Stimulated activated CD4-positive, alpha-beta T cell treated with anti-CD3 and anti-CD28 coated beads, Interleukin-4, amount 100 ng/mL, for 24 hours (primary cell): ENCODE data around the gene ARSK.

Experiments used
- DNase-seq: peaks from one replicate; pipeline ENCODE4 v3.0.0-alpha.2; 2020

The ARSK gene, protein sequence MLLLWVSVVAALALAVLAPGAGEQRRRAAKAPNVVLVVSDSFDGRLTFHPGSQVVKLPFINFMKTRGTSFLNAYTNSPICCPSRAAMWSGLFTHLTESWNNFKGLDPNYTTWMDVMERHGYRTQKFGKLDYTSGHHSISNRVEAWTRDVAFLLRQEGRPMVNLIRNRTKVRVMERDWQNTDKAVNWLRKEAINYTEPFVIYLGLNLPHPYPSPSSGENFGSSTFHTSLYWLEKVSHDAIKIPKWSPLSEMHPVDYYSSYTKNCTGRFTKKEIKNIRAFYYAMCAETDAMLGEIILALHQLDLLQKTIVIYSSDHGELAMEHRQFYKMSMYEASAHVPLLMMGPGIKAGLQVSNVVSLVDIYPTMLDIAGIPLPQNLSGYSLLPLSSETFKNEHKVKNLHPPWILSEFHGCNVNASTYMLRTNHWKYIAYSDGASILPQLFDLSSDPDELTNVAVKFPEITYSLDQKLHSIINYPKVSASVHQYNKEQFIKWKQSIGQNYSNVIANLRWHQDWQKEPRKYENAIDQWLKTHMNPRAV

DNA sequence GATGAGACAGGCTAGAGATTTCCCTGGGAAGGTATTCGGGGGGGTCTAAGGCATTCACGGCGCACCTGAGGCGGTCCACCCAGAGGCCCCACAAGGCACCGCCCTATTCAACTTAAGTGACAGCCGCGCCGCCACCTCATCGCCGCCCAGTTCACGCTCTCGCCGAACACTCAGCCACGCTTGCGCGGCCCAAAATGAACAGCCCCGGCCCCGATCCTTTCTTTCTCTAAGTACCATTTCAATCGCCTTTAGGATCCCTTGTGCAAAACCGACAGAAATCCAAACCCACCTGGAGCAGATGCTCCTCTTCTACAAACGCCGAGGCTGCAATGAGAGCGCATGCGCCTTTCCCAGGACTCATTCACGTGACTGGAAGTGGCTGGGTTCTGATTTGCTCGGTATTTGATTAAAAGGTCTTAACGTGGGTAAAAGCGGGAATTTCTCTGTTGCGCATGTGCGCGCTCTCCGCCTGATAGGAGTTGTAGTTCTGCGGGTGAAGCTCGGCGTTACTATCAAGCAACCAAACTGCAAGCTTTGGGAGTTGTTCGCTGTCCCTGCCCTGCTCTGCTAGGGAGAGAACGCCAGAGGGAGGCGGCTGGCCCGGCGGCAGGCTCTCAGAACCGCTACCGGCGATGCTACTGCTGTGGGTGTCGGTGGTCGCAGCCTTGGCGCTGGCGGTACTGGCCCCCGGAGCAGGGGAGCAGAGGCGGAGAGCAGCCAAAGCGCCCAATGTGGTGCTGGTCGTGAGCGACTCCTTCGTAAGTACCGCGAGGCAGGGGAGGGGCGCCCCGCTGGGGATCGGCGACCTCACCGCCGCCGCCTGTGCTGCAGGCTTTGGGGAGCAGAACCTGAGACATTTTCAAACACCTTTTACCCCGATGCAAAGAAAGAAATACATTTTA, at the start of gene ARSK, which contains the start of gene SKIC3:
TSS of gene ARSK (plus strand) at position 455 of the 902 bp plus-strand sequence. CDS start at position 633, 178 bp downstream.
TSS of gene SKIC3 (minus strand) at position 331 of the 902 bp plus-strand sequence. CDS start 7,827 bp downstream, outside the sequence.
- DNase-seq, result peak; percentile 93

DNA sequence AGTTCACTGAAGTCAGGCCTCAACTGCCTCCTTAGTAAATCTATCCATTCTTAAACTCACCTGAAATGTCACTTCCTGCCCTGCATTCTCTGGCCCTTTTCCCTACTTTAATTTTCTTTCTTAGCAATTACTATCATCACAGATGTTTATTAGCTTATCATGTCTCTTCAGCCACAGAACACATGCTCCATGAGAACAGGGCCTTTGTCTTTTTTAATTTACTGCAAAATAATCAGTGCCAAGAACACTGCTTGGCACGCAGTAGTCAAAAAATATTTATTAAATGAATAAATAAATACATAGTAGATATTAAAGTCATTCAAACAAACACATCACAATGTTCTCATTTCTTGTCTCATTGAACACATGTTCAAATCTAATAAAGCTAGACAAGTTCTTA, 46.4 kb upstream of the ARSK start:
- no peak for DNase-seq

DNA sequence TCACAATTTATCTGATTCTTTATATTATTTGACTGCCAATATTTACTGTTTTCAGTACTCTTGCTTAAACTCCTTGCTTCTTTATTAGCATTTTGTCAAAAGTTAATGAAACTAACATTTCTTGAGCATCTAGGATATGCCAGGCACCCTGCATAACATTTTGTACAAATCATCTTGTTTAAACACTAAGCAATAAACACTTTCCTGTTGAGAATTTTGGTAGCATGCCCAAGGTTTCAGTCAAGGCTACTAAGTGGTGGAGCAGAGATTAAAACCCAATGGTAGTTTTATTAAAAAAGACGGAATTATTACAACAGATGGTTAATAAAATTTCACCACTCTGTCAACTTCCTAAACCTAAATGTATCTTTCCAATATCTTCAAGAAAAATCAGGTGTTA, 43.3 kb upstream of the ARSK start:
- DNase-seq, result no peak

DNA sequence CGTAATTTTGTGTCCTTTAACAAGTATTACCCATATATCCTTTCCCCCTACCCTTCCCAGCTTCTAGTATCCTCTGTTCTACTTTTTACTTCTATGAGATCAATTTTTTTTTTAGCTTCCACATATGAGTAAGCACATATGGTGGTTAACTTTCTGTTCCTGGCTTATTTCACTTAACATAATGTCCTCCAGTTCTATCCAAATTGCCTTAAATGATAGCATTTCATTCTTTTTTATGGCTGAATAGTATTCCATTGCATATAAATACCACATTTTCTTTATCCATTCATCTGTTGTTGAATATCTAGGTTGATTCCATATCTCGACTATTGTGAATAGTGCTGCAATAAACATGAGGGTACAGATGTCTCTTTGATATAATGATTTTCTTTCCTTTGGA, 36.5 kb upstream of the ARSK start:
- DNase-seq, result no peak

DNA sequence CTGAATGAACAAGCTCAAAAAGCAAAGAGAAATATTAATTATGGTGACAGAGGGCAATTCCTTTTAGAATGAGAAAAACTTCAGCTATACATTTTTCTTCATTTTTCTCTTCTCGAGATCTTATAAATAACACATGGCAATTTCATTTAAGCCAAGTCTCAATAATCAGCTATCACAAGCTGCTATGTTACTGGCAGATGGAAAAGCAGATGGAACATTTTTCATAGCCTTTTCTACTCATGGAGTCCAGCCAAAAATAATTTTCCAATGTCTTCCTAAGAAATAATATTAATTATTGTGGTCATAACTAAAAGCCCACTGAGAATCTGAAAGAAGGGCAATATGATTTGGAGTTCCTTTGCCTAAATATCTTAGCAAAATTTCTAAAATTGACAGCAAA, 35.8 kb upstream of the ARSK start:
- no peak for DNase-seq

DNA sequence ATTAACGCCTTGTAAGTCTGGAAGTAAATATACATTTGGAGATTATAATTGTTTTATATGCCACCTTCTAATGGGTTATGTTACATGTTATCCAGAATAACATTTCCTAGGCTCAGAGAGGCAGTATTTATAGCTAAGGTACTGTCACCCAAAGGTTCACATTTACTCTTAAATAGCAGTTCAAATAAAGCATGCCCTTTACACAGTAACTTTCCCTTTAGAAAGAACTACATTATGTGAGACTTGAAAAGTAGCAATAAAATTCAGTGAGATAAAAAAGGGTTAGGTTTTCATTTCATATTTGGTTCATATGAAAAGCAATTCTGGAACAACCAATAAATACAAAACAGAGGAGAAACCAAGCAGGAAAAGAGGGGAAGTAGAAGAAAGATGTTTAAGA, 35.2 kb upstream of the ARSK start:
- DNase-seq, result no peak

DNA sequence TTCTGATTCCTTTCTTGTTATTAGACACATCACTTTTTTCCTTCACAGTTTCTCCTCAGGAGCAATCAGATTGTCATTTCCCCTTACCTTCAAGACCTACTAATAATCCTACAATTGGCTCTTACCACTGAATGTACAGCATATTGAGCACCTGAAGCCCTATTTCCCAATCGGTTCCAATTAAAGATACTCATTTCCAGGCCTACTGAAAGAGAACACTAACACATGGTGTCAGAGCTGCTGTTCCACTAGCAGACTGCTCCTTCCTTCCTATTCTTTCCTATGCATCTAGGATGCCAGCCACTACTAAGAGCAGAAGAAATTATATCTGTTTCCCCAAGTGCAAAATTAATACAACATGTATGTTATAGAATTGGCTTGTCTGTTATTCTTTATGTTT, 34.7 kb upstream of the ARSK start:
- no peak for DNase-seq

DNA sequence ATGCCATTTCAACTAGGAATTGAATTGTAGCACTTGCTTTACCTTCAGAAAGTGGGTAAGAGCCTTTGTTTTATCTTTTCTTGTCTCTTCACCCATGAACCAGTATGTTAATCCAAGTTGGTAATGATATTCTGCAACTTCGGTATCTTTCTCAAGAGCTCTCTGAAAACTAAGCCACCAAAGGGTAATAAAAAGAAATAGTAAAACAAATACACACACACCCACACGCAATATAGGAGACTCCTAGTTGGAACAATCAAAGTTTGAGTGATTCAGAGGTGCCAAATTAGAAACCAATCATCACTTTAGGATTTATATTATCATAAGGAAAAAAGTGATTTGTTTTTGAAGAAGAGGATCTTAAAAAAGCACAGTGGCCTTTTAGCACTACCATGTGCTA, 30.5 kb upstream of the ARSK start:
- no peak for DNase-seq

DNA sequence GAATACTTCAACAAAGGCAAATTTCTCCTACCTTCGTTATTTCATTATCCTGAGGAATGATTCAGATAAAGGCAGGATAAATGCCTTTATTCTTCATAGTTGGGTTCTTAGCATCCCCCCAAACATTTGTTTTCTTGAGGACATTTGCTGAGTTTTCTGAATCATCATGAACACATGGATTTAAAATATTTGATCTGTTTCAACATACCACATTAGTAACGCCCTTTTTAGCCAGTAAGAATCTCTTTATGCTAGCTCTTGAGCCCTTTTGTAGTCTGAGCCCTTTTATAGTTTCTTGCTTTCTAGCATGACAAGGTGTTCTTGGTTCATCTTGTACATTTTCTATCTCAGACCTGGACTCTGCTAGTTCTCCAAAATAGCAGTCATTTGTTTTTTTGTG, 28.0 kb upstream of the ARSK start:
- no peak for DNase-seq

DNA sequence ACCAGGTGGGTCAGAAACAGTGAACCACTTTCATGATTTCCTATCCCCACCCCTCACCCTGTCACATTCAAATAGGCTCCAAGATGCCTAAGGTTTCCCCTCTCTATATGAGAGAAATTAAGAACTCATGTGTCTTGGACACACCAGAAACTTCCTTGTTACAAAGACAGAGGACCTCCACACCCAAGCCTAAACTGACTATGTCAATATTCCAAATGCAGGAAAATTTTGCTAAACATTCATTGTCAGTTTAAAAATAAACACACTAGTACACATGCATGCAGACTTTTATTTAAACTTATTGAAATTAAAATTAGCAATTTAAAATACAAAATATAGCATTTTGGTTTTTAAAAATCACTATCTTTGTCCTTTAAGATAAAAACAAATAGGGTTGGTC, 26.3 kb upstream of the ARSK start:
- DNase-seq, result no peak

DNA sequence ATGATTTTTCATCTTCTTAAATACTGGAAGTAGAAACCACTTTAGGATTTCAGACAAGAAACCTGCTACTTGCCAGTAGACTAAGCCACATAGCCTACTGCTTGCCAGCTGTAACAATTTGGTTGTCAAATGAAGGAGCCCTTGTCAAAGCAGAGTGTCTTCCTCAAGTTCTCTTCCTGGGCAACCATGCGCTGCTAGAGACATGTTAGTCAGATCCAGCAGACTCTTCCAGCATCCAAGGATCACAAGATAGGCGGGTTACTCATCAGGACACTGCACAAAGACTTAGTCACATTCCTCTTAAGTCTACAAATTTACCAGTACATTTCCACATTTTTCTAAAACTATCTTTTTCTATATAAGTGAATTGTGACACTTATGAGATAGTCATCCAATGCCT, 24.5 kb upstream of the ARSK start:
- no peak for DNase-seq

DNA sequence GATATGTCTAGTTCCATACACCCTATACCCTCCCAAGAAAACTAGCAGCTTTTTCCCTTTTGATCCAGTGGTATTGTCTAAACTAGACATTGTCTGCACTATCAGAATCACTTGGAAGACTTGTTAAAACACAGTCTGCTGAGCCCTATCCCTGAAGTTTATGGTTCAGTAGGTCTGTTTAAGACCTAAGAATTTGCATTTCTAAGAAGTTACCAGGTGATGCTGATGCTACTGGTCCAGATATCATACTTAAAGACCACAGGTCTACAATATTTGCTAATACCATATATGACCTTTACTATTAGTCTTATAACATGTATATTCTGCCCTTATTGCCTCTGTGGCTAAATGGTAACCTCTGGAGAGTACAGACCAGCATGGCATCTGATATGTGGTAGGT, 23.4 kb upstream of the ARSK start:
- DNase-seq, result no peak

DNA sequence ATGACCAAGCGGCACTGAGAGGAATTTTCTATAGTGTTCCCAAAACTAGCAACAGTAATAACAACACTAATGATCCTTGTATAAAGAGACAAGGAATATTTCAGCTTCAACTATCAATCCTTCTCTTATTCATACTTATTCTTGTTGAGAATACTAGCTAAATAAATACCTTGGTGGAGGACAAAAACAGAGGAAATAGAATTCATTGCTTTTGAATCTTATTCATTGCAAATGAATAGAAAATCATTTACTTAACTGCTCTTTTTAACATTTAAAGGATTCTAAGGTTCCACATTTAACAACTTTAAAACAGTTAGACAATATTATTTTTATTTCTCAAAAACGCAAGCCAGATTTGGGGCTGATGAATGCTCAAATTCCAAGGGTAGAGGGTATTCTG, 22.5 kb upstream of the ARSK start:
- no peak for DNase-seq

DNA sequence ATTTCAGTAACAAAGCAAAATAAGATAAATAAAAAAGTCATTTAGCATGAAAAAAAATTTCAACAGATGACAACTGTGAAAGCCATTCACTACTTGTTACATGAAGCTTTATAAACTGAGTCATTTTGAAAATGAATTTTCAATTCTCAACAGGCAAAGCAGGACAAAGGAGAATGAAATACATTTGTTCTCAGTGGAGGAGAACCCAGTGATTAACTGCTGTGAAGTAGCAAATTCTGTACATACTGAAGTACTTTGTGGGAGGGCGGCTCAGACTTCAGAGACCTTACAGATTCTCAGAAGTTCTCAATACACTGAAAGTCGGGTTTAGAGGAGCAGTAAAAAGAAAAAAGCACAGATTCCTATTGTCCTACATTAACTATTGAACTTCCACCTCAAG, 21.8 kb upstream of the ARSK start:
- DNase-seq, result no peak

DNA sequence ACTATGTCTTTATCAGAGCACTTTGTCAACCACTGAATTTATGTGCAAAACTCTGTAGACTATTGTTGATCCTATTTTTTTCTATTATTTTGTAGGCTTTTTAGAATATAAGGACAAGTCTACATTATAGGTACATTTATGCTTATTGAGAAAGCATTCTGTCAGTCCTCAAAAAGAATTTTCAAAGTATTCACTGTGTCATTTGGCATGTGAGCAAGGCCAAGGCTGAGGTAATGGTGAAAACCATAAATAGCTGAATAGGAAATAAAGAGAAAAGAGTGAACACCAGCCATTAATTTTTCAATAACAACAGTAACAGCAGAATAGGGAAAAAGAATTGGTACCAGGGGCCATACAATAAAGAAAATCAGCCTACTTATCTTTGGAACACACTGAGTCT, 21.1 kb upstream of the ARSK start:
- no peak for DNase-seq

DNA sequence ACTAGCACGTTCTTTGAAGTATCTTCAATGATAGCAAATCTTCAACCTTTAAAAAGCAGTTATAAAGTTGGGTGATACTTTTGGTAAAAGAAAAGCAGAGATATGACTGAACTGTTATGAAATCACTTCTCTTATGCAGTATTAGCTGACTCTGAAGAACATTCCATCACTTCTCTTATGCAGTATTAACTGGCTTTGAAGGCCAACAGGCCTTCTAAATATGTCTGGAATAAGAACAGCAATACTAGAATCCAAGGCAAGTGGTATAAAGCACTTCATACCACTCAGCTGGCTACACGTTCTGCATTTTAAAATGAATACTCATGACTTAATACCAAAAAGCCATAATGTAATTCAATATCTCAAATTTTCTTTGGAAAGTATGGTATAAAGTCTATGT, 17.4 kb upstream of the ARSK start:
- DNase-seq, result no peak

DNA sequence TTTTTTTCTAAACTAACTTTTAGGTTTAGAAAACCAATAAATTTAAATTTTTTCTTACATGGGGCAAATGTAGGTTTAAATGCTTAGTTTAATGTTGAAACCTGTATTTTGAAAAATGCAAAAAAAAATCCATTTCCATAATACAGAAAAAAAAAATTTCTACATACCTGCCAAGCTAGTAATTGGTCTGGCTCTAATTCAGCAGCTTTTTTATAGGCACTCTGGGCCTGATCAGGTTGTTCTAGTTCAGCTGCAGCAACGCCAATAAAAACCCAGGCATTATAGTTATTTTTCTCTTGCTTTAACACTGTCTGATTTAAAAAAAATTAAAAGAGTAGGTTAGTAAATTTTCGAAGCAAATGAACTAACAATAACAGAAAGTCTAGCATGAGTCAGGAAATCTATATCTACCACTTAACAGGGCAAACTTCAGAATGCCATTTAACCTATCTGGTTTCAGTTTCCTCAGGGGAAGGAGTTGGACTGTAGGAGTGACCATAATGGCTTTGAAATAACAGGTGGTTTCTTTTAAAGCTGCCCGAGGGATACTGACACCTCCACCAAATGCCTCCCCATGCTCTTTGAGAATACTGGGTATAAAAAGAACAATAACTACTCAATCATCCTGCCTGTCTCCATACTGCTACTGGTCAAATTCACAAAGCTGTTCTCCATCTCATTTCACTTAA, 11.7 kb upstream of the ARSK start:
- no peak for DNase-seq

DNA sequence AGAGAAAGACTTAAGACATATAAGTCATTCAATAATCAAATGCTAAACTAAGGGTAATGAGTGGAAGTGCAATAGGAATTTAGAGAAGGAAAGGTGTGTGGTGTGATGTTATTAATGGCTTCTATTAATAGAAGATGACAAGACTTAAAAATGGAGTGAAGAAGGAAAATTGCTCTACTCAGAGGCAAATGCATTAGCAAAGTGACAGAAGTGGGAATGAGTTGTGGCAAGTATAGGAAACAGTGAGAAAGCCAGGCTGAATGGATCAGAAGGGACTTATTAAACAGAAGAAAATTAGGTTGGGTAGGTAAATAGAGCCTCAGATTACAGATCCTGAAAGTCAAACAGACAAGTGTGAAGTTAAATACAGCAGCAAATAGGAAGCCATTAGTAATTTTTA, 5.9 kb upstream of the ARSK start:
- DNase-seq, result no peak

DNA sequence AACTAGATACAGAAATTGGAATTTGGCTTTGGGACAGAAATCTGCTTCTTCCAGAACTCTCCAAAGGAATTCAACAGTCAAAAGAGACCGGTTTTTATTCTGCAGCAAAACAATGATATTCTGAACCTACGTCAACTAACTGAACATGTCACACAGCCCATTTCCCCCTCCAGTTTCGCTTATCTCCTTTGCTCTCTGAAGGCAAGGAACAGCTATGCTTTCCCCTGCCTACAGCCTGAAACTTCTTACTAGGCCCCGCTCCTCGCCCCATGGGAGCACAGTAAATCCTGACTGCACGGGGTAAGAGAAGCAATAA, 612 bp upstream of the ARSK start:
- DNase-seq, result no peak

DNA sequence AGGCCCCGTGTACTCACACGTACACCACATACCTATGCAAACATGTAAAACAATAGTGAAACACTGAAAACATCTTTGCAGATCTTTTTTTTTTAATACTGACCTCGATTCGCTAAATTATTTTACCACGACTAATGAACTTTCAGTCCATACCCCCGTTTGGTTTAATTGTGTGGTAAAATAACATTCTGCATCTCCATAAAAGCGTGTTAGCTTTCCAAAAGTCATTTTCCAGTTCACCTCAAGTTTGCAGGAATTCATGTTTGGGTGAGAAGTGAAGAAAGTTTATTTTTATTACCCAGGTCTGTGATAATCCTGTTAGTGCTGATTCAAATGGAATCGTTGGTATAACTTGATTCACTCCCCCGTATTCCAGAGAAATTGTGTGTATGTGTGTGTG, 652 bp downstream of the ARSK start:
- DNase-seq, result no peak

DNA sequence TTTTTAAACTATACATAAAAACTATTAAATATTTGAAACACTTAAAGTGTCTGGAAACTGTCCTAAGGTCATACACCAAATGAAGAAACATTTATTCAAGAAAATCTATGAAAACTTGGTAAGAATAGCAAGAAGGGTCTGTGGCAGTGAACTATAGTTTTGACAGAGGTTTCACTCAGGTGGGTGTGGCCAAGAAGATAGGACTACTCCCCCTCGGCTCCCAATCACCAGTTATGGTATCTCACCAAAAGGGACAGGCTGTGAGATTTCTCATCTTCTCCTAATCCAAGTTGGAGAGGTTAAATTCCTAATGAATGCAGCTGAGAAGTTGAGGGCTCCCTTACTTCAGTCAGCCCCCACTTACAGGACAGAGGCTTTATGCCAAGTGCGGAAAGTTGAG, 2.9 kb downstream of the ARSK start:
- no peak for DNase-seq

DNA sequence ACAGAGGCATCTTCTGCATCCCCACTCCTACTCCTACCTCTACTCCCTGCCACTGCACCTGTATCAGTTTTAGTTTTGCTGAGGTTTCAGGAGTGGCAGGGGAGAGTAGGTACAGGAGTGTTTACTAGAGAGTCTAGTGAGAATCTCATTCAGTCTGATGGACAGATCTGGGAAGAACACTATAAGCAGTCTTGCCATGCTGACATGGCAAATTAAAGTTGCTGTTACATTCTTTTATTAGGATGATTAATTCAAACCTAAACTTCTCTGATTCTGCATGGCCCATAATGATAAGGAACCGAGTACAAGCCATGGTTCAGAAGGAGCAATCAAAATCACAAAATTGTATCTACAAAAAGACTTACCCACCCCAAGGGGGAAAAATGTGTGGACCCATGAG, 7.4 kb downstream of the ARSK start:
- DNase-seq, result no peak

DNA sequence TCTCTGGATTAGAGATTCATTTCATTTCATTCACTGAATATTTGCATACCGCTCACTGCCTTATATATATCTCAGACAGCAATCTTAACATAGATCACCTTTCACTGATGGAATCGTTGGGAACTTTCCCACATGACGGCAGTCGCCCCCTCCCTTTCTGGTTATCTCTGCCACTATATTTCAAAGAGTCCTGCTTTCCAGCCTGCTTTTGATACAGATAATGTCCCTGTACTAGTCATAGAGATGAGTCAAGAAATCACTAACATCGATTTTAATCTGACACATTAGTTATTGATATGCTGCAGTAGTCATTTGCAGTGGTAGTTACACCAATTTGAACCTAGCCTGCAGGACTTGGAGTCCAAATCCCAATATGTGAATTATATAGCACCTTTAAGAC, 8.5 kb downstream of the ARSK start:
- DNase-seq, result no peak
